ENCODE results near the gene NCBP2.

Gene NCBP2

DNA sequence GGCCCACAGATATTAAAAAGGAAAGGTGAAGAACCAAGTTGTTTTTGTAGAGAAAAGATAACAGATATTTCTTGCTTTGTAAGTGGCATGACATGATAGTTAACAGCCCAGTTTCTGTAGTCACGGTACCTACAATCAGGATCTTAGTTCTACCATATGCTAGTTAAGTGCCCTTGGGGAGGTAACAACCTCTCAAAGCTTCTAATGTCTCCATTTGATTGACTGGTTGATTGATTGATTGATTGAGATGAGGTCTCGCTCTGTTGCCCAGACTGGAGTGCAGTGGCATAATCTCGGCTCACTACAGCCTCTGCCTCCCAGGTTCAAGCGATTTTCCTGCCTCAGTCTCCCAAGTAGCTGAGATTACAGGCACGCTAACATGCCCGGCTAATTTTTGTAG lies 46.1 kb downstream of the NCBP2 start:
- no peak for TF ChIP-seq REST (IDR thresholded peaks at IDR 0.05; ENCODE audit: insufficient read depth in 1 of 2, low read depth in 2 of 2, low read length in 2 of 2)
- no peak for TF ChIP-seq FOXP2 (optimal IDR thresholded peaks at IDR 0.05; ENCODE audit: borderline replicate concordance, extremely low read depth, extremely low read length, insufficient read depth)
- no peak for TF ChIP-seq TAF1 (IDR thresholded peaks at IDR 0.05; ENCODE audit: borderline replicate concordance, insufficient read depth, low read length)
- TF ChIP-seq POLR2AphosphoS5 (IDR thresholded peaks at IDR 0.05; ENCODE audit: low read depth, low read length) = no peak
- no peak for TF ChIP-seq SIN3A (IDR thresholded peaks at IDR 0.05; ENCODE audit: borderline replicate concordance, insufficient read depth, low read length)

- no peak for TF ChIP-seq FOXP2 (optimal IDR thresholded peaks at IDR 0.05; ENCODE audit: borderline replicate concordance, extremely low read depth, extremely low read length, insufficient read depth)
- TF ChIP-seq TAF1 (IDR thresholded peaks at IDR 0.05; ENCODE audit: borderline replicate concordance, insufficient read depth, low read length) = no peak
- TF ChIP-seq POLR2AphosphoS5 (IDR thresholded peaks at IDR 0.05; ENCODE audit: low read depth, low read length) = no peak
- TF ChIP-seq REST (IDR thresholded peaks at IDR 0.05; ENCODE audit: insufficient read depth in 1 of 2, low read depth in 2 of 2, low read length in 2 of 2) = no peak
- no peak for TF ChIP-seq SIN3A (IDR thresholded peaks at IDR 0.05; ENCODE audit: borderline replicate concordance, insufficient read depth, low read length)
Observed at GRCh38 chr3:196894557-196895295, 47.6 kb downstream of the NCBP2 start.

GRCh38 chr3:196889844-196890708 lies 52.3 kb downstream of the NCBP2 start:
- TF ChIP-seq REST (IDR thresholded peaks at IDR 0.05; ENCODE audit: insufficient read depth in 1 of 2, low read depth in 2 of 2, low read length in 2 of 2) (no peak), TAF1 (IDR thresholded peaks at IDR 0.05; ENCODE audit: borderline replicate concordance, insufficient read depth, low read length) (no peak), FOXP2 (optimal IDR thresholded peaks at IDR 0.05; ENCODE audit: borderline replicate concordance, extremely low read depth, extremely low read length, insufficient read depth) (no peak), SIN3A (IDR thresholded peaks at IDR 0.05; ENCODE audit: borderline replicate concordance, insufficient read depth, low read length) (no peak)

DNA sequence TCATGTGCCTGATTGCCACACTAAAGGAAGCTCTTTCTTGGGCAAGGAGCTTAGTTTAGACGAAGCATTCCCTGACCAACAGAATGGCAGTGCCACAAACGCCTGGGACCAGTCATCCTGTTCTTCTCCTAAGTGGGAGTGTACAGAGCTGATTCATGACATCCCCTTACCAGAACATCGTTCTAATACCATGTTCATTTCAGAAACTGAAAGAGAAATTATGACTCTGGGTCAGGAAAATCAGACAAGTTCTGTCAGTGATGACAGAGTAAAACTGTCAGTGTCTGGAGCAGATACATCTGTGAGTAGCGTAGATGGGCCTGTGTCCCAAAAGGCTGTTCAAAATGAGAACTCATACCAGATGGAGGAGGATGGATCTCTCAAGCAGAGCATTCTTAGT lies 56.2 kb downstream of the NCBP2 start:
- TF ChIP-seq FOXP2 (optimal IDR thresholded peaks at IDR 0.05; ENCODE audit: borderline replicate concordance, extremely low read depth, extremely low read length, insufficient read depth) = no peak
- TF ChIP-seq TAF1 (IDR thresholded peaks at IDR 0.05; ENCODE audit: borderline replicate concordance, insufficient read depth, low read length) = no peak
- TF ChIP-seq REST (IDR thresholded peaks at IDR 0.05; ENCODE audit: insufficient read depth in 1 of 2, low read depth in 2 of 2, low read length in 2 of 2) = no peak
- no peak for TF ChIP-seq POLR2AphosphoS5 (IDR thresholded peaks at IDR 0.05; ENCODE audit: low read depth, low read length)
- TF ChIP-seq SIN3A (IDR thresholded peaks at IDR 0.05; ENCODE audit: borderline replicate concordance, insufficient read depth, low read length) = no peak
